Measurements from ENCODE around the gene TMC2.
"Not testable (repeated sequence)": the region's sequence is repeated elsewhere in the genome, so short reads cannot be mapped to it uniquely, and the experiment has no call there.

TMC2 gene

DNA sequence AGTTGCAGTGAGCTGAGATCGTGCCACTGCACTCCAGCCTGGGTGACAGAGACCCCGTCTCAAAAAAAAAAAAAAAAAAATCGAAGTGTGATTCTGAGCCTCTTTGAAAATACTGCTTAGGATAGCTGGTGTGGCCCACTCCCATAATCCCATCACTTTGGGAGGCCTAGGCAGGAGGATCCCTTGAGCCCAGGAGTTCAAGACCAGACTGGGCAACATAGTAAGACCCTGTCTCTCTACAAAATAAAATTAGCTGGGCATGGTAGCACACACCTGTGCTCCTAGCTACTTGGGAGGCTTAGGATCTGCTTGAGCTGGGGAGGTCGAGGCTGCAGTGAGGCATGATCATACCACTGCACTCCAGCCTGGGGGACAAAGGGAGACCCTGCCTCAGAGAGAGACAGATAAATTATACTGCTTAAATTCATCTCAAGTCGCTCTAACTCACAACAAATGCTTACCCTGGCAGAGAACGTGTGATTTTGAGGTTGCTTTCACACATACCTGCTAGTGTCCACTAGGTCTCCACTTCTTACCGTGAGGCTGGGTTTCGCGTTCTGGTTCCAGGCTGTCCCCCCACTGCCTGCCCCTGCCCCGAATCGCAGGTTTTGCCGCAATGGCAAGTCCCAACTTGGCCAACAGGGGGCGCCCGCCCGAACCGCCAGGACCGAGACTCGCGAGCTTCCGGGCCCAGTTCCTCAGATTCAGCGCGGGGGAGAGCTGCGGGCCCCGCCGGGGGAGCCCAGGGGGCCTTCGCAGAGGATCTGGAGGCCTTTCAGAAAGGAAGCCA, 12.3 kb upstream of the TMC2 start:
- peak; percentile 69 to 87 for DNase-seq (ENCODE audit: extremely low read depth in 1 of 2, low read depth in 1 of 2)

DNA sequence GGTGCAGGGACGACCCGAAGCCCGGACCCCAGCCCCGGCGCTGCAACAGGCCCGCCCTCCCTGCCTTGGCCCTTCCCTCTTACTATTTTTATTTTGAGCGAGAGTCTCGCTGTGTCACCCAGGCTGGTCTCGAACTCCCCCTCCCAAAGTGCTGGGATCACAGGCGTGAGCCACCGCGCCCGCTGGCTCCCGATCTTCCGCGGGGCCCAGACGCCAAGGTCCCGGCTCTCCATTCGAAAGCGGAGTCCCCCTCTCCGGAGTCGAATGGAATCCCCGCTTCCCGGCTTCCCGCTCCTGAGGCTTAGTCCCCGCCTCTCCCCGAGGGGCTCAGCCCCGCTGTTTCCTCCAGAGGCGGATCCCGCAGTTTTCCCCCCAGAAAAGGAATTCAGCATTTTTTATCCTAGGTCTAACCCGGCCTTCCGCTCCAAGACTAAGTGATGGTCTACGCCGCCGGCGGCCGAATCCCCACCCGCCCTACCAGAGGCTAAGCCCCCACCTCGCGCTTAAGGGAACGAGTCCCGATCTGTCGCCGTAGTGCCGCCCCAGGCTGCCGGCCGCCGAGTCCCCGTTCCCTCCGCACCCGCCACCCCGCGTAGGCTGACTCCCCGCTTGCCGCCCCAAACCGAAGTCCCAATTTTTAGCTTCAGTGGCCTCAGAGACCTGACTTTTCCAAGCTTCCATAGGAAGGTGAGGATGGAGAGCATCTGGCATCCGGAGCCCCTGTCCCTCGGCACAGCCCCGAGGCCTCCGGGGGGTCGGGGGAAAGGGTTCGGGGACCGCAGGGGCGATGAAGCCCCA, 11.5 kb upstream of the TMC2 start:
- DNase-seq (ENCODE audit: extremely low read depth in 1 of 2, low read depth in 1 of 2): no peak

DNA sequence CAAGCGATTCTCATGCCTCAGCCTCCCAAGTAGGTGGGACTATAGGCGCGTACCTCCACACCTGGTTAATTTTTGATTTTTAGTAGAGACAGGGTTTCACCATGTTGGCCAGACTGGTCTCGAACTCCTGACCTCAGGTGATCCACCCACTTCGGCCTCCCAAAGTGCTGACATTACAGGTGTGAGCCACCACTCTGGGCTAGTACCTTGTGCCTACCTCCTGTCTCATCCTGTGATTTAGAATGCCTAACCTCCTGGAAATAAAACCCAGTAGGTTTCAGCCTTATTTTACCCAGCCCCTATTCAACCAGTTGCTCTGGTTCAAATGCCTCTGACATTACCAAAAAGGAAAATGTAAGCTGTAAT, 10.2 kb upstream of the TMC2 start:
- DNase-seq (ENCODE audit: extremely low read depth in 1 of 2, low read depth in 1 of 2): not testable (repeated sequence)

DNA sequence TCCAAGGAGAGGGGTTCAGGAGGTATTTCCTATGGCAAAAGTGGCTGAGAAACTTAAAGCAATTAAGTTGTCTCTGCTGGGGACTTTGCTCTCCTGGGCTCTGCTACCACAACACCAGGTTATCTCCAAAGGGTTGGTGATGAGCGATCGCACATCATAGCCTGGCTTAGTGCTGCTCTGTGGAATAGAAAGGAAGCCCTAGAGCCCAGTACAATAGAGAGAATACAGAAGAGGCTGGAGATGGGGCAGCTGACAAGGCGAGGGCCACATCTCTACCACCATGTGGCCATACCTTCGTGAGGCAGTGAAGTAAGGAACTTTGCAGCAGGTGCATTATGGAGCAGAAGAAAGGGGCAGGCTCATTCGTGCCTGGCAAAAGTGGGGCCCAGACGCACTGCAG, 8.6 kb upstream of the TMC2 start:
- no peak for DNase-seq (ENCODE audit: extremely low read depth in 1 of 2, low read depth in 1 of 2)

DNA sequence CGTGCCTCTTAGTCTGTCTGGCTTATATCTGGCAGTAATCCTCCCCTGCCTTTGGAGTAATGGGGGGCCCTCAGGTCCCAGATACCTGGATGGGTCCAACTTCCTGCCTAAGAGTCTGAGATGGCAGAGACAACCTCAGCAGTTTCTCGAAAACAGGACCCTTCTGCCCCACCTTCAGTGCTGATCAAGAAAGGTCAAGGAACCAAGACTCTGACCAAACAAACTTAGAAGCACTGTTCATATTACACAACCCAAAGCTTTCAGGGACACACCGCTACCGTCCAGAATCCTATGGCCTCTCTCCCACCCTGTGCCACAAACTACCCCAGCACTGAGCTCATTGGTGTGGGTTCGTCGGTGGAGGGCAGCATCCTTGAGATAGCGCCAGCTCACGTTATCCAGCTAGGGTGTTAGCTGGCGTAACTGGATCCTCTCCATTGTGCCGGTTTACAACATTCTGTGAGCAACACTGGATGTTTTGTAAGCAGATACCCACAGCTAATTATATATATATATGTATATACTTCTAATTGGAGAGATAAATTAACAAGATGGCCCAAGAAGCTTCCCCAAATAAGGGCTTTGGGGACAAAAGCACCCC, 7.6 kb upstream of the TMC2 start:
- no peak for DNase-seq (ENCODE audit: extremely low read depth in 1 of 2, low read depth in 1 of 2)

DNA sequence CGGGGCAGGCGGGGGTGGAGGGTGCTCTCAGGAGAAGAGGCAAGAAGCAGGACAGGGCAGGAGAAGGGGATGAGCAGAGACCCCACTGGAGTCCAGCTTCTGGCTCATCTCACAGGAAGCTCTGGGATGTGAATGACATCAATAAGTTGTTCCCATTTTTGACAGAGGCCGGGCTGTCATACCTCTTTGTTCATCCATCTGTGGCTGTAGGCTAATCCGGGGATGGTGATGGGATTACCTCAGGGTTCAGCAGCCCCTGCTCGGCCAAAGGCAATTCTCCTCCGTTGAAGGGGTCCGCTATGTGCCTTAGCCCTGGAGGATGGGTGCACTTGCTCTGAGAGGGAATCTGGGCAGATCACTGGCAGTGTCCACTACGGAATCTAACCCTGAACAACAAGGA, 3.3 kb upstream of the TMC2 start:
- DNase-seq (ENCODE audit: extremely low read depth in 1 of 2, low read depth in 1 of 2): no peak

DNA sequence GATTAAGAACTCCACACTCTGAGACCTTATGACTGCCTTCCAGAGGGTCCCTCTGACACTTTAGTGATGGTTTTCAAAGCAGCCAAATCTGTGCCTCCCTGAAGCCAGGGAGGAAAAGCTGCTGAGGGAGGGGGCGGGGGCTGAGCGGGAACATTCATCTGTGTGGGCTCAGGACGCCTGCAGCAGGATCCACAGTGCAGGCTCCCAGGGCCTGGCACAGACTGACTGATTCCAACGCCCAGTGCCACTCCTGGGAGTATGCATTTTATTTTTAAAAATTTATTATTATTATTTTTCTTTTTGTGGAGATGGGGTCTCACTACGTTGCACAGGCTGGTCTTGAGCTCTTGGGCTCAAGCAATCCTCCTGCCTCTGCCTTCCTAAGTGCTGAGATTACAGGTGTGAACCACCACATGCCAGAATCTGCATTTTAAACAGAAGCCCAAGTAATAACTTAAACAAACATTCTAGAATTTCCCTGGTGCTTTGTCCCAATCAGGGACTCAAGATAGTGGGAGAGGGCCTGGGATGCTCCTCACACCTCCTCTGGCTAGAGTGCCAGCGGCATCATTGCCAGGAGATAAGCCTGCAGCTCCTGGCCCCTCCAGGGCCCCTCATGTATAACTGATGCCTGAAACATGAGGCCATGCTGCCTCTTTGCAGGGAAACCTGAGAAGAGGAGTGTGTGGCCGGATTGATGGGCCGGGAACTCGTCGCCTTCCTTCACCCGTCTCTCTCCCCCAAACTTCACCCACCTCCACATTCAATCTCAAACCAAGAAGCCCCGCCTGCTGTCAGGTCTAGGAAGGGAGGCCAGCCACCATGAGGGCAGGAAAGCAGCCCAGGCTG, 438 bp upstream of the TMC2 start:
- DNase-seq (ENCODE audit: extremely low read depth in 1 of 2, low read depth in 1 of 2): no peak

DNA sequence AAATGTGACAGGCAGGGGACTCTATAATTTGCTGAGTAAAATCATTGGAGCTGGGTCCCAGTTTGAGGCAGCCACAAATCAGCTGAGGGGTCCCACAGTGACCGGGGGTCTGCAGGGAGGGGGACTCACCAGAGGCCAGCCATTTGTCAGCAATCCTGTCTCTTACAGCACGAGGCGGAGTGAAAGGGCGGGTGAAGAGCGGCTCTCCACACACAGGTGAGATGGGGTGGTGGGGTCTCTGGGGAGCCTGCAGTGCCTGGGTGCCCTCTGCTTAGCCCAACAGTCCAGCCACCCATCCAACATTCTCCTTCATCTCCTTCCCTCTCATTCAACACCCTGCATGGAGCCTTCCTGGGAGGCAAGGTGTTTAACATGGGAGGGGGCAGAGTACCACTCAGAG, 728 bp downstream of the TMC2 start:
- no peak for DNase-seq (ENCODE audit: extremely low read depth in 1 of 2, low read depth in 1 of 2)

DNA sequence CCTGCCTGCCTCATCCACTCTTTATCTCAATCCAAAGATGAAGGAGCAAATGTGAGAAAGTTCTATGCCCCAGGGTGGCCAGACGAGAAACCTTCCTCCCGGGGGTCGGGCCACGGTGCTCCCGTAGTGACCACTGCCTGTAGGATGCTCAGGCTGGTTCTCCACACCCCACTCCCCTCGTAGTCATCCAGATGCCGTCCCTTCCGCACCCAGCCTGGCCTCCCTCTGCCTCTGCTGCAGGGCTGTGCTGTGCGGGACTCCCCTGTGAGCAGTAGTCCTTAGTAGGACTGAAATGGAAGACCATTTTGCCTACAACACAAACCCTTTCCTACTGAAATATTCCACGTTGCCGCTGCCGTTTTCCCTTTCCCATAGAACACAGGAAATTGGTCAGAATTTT, 2.0 kb downstream of the TMC2 start:
- DNase-seq (ENCODE audit: extremely low read depth in 1 of 2, low read depth in 1 of 2): no peak

DNA sequence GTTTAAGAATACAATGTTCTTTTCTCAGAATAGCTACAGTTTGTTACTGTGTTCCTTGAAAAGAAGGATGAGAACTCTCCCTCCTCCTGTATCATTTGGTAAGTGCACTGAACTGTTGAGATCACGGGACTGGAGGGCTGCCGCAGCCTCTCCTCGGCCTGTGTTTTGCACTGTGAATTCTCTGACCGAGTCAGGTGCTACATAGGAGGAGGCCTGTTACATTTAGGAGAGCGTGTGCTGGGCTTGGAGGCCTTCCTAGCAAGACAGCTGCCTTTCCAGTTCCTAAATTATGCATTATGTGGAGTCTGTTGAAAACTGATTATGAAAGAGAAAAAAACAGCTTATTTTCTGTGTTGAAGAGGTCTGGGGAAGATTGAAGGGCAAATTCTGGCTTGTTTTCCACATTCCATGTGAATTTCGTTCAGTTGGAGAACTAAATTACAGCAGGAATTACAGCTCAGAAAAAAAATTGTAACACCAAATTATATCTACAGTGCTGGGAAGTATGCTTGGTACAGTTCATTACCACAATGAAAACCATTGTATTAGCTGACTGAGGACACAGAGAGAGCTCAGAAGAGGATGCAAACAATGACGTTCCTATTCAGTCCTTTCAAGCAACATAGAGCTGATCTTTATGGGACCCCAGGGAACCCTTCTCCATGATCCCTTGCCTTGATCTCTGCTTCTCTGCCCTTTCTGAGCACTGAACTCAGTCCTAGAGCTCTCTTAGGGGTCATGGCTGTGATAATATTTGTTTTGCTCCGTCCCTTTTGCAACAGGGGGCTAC, 2.8 kb downstream of the TMC2 start:
- DNase-seq (ENCODE audit: extremely low read depth in 1 of 2, low read depth in 1 of 2): no peak

DNA sequence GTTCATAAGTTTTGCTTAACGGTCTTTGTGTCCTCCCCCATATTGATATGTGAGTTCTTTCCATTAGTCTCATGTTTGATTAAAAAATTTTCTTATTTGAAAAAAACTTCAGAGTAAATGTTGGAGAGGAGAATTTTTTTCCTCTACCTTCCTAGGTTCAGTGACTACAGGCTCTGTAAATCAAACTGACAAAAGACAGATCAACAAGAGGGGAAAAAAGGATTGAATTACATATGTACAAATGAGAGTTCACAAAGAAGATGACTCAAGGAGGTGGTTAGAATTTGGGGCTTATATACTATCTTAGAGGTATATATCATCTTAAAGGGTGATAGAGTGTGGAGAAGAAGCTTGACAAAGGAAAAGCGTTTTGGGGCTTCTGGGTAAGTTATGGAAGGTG, 5.6 kb downstream of the TMC2 start:
- no peak for DNase-seq (ENCODE audit: extremely low read depth in 1 of 2, low read depth in 1 of 2)

DNA sequence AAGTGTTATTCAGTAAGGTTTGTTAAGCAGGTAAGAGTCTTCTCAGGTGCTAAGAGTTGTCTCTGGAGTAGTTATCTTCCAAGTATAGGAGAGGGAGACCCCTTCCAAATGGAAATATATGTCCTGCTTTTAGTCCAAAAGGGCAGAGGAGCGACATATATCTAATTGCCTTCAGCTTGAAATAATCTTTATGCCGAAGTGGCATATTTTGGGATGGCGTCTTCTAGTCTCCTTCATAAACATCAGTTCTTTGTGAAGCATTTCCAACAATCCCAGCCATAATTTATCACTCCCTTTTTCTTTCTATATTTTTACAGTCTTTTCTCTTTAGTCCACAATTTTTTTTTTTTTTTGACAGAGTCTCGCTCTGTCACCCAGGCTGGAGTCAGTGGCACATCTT, 6.0 kb downstream of the TMC2 start:
- DNase-seq (ENCODE audit: extremely low read depth in 1 of 2, low read depth in 1 of 2): no peak

DNA sequence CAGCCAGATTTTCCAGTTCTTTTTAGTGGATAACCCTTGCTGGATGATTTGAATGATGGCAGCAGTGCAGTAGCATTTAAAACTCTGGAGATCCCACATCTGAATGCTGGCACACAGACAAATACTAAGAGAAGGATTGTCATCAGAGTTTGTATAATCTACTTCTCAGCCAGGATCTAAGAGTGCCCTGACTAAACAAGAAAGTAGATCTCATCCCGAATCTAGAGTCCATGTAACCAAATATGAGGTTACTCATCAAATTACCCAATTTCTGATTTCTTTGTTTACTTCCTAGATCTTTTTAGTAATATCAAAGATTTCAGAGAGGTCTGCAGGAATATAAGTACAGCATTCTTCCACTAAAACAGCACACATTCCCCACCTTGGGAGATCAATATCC, 7.8 kb downstream of the TMC2 start:
- DNase-seq (ENCODE audit: extremely low read depth in 1 of 2, low read depth in 1 of 2): no peak

DNA sequence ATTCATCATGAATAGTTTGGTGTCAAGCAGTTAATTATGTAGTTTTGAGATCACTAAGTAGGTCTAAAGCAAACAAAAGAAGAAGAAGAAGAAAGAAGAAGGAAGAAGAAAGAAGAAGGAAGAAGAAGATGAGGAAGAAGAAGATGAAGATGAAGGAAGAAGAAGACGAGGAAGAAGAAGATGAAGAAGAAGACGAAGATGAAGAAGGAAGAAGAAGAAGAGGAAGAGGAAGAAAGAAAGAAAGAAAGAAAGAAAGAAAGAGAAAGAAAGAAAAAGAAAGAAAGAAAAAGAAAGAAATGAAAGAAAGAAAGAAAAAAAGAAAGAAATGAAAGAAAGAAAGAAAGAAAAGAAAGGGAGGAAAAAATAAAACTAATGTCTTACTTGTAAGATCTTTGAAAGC, 9.2 kb downstream of the TMC2 start:
- no peak for DNase-seq (ENCODE audit: extremely low read depth in 1 of 2, low read depth in 1 of 2)

DNA sequence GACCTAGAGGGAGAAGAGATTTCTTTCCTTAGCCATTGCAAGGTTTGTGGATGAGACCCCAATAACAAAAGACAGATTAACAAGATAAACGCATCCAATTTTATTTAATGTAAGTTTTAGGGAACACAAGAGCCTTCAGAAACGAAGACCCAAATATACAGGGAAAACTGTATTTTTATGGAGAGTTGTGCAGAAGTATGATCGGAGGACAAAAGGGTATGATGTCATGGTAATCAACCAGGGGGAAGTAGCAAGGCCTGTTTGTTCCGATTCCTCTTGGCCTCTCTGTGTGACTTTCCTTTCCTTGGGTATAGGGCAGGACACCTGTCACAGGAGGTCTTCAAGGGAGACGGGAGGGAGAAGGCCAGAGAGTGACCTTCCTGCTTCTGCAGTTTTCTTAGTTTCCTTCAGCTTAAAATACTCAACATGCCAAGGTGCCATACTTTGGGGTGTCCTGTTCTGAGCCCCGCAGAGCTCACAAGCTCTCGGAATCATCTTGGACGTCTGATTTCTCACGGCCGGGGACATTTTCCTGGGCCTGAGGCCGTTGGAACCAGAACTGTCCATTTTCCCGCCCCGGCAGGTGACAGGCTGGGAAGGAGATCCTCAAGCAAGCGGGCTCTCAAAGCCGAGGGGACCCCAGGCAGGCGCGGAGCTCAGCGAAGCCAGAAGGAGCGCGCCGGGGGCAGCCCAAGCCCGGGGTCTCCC, 21.7 kb downstream of the TMC2 start:
- DNase-seq (ENCODE audit: extremely low read depth in 1 of 2, low read depth in 1 of 2): no peak

DNA sequence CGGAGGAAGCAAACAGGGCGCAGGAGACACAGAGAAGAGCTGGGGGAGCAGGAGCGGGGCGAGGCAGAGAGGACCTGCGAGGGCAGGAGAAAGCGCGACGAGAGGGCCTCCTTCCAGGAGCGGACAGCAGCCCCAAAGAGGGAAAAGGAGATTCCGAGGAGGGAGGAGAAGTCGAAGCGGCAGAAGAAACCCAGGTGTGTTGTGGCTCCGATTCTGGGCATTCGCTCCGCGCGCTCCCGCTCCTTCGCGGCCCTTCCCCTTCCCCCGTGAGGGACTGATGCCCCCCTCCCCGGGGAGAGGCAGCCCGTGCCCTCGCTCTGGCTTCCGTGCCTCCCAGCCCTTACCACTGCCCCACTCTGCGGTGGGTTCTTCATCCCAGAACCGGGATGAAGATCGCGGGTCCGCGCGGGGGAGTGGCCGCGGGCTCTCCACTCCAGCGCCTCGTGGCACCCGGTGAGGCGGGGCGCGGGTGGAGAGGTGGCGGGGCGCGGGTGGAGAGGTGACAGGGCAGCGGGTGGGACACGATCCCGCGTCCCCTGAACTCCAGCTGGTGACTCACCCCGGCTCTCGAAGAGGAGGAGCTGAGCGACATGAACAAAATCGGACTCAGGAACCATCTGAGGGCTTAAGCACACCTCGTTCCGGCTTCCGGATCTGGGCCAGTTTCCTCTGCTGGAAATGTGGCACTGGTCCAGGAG, 22.4 kb downstream of the TMC2 start:
- no peak for DNase-seq (ENCODE audit: extremely low read depth in 1 of 2, low read depth in 1 of 2)

DNA sequence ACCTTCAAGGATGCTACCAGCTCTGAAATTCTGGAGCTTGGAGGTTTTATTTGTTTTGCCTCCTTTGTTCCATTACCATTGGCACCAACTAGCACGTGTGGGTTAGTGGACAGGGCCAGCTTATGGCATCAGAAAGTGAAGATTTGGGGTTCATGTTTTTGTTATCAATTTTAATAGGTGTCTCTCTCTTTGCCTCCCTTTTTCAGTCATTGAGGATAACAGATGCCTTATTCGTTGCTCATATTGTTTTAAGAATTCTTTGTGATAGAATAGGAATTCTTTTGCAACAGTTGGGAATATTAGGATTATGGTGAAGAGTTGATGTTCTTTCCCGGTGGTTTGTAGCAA, 22.9 kb downstream of the TMC2 start:
- no peak for DNase-seq (ENCODE audit: extremely low read depth in 1 of 2, low read depth in 1 of 2)

DNA sequence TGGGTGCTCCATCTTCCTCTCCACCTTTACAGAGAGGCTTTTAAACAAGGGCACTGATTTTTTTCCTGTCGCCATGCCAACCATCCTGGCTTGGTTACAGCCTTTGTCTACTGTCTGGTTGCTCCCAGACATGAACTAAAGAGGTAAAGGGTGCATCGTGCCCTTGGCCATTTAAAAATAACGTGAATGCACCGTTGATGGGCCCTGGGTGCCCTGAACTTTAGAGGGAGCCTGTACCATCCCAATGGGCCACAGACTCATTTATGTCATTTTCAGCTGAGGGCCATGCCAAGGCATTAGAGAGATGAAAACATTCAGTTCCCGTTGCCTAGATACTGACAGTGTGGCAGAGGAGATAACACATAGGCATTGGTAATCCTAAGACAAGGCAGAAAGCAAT, 23.3 kb downstream of the TMC2 start:
- no peak for DNase-seq (ENCODE audit: extremely low read depth in 1 of 2, low read depth in 1 of 2)

DNA sequence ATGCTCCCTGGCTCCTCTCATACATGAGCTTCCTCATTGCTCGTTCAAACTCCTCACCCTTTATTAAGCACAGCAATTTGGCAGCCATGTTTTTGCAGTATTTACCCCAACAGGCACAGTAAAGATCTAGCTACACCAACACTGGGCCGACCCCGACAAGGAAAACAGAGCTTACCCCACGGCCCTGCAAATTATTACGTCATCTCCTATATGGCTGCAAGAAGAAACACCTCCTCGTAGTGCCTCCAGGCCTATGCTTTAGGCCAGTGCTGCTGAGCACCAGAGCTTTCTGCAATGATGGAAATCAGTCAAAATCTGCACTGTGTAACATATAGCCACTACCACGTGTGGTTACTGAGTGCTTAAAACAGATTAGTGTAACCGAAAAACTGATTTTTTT, 26.7 kb downstream of the TMC2 start:
- DNase-seq (ENCODE audit: extremely low read depth in 1 of 2, low read depth in 1 of 2): no peak
